Endodermal cell (in vitro differentiated cells): Measurements from ENCODE around the gene NPIPB2. TPM values are rescaled to one million over a fixed set of nuclear protein-coding genes. Genes with fewer than 3 reads are reported as not detected.

Source experiments
- DNase-seq: peaks from one replicate; pipeline ENCODE4 v3.0.0-alpha.2; 2017
- H3K27ac ChIP-seq: 2 replicates; pipeline ENCODE4 v1.5.1; 2013; ENCODE audit warnings: mild to moderate bottlenecking, low read depth, low read length, moderate library complexity
- H3K27me3 ChIP-seq: 2 replicates; pipeline ENCODE4 v1.6.1; 2013; ENCODE audit warnings: mild to moderate bottlenecking, low read length, moderate library complexity; ENCODE audit not compliant: insufficient read depth, control insufficient read depth, poor library complexity, severe bottlenecking
- H3K36me3 ChIP-seq: 2 replicates; pipeline ENCODE4 v1.7.0; 2013; ENCODE audit warnings: mild to moderate bottlenecking, low read length, moderate library complexity; ENCODE audit not compliant: control insufficient read depth, insufficient read depth
- H3K4me1 ChIP-seq: one replicate; pipeline ENCODE4 v1.7.0; 2013; ENCODE audit warnings: low read length; ENCODE audit not compliant: control insufficient read depth, insufficient read depth
- H3K4me3 ChIP-seq: 2 replicates; pipeline ENCODE4 v1.5.1; 2013; ENCODE audit warnings: mild to moderate bottlenecking, low read length, moderate library complexity
- H3K9ac ChIP-seq: 2 replicates; pipeline ENCODE4 v1.6.1; 2013; ENCODE audit warnings: mild to moderate bottlenecking, low read length, moderate library complexity; ENCODE audit not compliant: poor library complexity, severe bottlenecking; ENCODE audit errors: extremely low read depth
- H3K9me3 ChIP-seq: 2 replicates; pipeline ENCODE4 v1.6.1; 2013; ENCODE audit warnings: mild to moderate bottlenecking, low read length, moderate library complexity; ENCODE audit not compliant: control insufficient read depth
- H3K27ac Mint-ChIP-seq: 2 replicates; pipeline ENCODE4 v1.8.0; 2020; ENCODE audit warnings: mixed read lengths
- H3K27me3 Mint-ChIP-seq: 2 replicates; pipeline ENCODE4 v1.8.0; 2021; ENCODE audit warnings: mild to moderate bottlenecking, mixed read lengths; ENCODE audit not compliant: insufficient read depth
- H3K36me3 Mint-ChIP-seq: 2 replicates; pipeline ENCODE4 v1.8.0; 2020; ENCODE audit warnings: low read depth, mixed read lengths
- H3K4me1 Mint-ChIP-seq: 2 replicates; pipeline ENCODE4 v1.8.0; 2020; ENCODE audit warnings: mixed read lengths
- H3K4me3 Mint-ChIP-seq: 2 replicates; pipeline ENCODE4 v1.8.0; 2020; ENCODE audit warnings: mild to moderate bottlenecking, moderate library complexity, mixed read lengths
- H3K9me3 Mint-ChIP-seq: 2 replicates; pipeline ENCODE4 v1.8.0; 2020; ENCODE audit warnings: mild to moderate bottlenecking, mixed read lengths
- WGBS, 2 experiments: methylation state at CpG; one replicate each; pipeline versions ENCODE4 v1.1.5 to v1.1.7; 2013; ENCODE audit warnings: missing lambda C conversion rate in 2 of 2, mixed read lengths in 1 of 2; ENCODE audit not compliant: insufficient coverage in 1 of 2, insufficient read length in 1 of 2; 5-methylcytosine and 5-hydroxymethylcytosine counted together
- total RNA-seq, 2 donors: library from RNA; stranded (reverse); fragmentation: NEBNext Ultra II Directional in 1 of 2; extraction: Animal tissue kit (Norgen Biotek cat#: 25700) in 1 of 2; gene quantifications; 2 replicates in 1 of 2; 3 replicates in 1 of 2; pipeline ENCODE4 v1.2.1, GENCODE V29; 2021
- TF ChIP-seq, protein P1 (sequence below): fragments of 200-600 bp; sonication (generic); conservative IDR thresholded peaks from 2 replicates; pipeline ENCODE4 v1.5.0; 2021; ENCODE audit warnings: antibody characterized with exemption, mild to moderate bottlenecking

NPIPB2 gene
- total RNA-seq, 2 donors from 2014 or later, result 10.2 to 15.0 TPM

DNA sequence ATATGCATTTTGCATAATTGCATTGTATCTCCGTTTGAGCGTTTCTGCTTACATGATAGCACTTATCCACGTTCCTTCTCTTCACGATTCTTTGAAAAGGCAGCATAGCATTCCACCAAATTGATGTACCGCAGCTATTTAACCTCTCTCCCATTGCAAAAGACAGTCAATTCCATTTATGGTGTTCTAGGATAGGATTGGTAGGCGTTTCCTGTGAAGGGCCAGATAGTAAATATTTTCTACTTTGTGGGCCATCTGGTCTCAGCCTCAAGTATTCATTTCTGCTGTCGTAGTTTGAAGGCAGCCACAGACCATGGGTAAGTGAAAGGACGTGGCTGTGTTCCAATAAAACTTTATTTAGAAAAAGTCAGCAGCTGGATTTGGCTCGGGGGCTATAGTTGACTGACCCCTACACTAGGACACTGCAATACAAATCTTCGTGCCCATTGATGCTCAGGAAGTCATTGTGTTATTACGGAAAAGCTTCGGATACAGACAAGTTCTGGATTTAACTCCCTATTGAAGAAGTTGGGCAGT is 44.7 kb upstream of the NPIPB2 start:
- H3K4me1 Mint-ChIP-seq, result peaks cover 5% of the 10 kb centered on the region
- no peak for DNase-seq
- H3K27ac ChIP-seq, result no peak overlapping the region
- no peaks in the 10 kb centered on the region for H3K36me3 Mint-ChIP-seq
- no peak overlapping the region for H3K9ac ChIP-seq
- no peaks in the 10 kb centered on the region for H3K27me3 ChIP-seq
- H3K36me3 ChIP-seq, result no peaks in the 10 kb centered on the region
- TF ChIP-seq, protein P1, sequence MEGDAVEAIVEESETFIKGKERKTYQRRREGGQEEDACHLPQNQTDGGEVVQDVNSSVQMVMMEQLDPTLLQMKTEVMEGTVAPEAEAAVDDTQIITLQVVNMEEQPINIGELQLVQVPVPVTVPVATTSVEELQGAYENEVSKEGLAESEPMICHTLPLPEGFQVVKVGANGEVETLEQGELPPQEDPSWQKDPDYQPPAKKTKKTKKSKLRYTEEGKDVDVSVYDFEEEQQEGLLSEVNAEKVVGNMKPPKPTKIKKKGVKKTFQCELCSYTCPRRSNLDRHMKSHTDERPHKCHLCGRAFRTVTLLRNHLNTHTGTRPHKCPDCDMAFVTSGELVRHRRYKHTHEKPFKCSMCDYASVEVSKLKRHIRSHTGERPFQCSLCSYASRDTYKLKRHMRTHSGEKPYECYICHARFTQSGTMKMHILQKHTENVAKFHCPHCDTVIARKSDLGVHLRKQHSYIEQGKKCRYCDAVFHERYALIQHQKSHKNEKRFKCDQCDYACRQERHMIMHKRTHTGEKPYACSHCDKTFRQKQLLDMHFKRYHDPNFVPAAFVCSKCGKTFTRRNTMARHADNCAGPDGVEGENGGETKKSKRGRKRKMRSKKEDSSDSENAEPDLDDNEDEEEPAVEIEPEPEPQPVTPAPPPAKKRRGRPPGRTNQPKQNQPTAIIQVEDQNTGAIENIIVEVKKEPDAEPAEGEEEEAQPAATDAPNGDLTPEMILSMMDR, result no peak
- no peak overlapping the region for H3K4me3 Mint-ChIP-seq
- no peaks in the 10 kb centered on the region for H3K9me3 ChIP-seq
- 93 to 100% methylated on average over 10 to 12 of the region's 12 CpGs for WGBS, 2 experiments
- H3K27me3 Mint-ChIP-seq, result no peaks in the 10 kb centered on the region
- H3K9me3 Mint-ChIP-seq, result no peaks in the 10 kb centered on the region
- H3K4me1 ChIP-seq, result no peaks in the 10 kb centered on the region
- H3K4me3 ChIP-seq, result no peak overlapping the region
- H3K27ac Mint-ChIP-seq, result no peak overlapping the region

DNA sequence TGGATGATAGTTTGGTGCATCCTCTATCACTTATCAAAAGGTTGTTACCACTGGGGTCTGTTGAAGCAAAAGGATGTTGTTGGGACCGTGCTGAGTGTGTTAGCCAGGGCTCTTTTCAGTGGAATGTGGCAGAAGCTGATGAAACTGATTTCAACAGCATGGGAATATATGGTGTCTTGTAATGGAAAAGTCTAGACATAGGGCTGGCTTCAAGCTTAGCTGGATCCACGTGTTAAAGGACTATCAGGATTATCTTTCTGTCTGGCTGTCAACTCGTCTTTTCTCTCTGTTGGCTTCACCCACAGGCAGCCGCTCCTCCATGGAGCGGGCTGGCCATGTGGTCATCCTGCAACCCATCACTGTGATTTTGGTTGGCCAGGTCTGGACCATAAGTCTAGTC is 43.4 kb upstream of the NPIPB2 start:
- Mint-ChIP-seq H3K4me3 (no peak overlapping the region), H3K27me3 (no peaks in the 10 kb centered on the region), H3K9me3 (no peaks in the 10 kb centered on the region), H3K27ac (no peak overlapping the region), H3K36me3 (no peaks in the 10 kb centered on the region), H3K4me1 (peaks cover 5% of the 10 kb centered on the region)
- 67 to 86% methylated on average over 2 to 5 of the region's 5 CpGs for WGBS, 2 experiments
- Histone ChIP-seq H3K9ac (no peak overlapping the region), H3K9me3 (no peaks in the 10 kb centered on the region), H3K36me3 (no peaks in the 10 kb centered on the region), H3K4me1 (no peaks in the 10 kb centered on the region), H3K27me3 (no peaks in the 10 kb centered on the region), H3K27ac (no peak overlapping the region), H3K4me3 (no peak overlapping the region)
- DNase-seq, result no peak
- TF ChIP-seq, protein P1, result no peak

DNA sequence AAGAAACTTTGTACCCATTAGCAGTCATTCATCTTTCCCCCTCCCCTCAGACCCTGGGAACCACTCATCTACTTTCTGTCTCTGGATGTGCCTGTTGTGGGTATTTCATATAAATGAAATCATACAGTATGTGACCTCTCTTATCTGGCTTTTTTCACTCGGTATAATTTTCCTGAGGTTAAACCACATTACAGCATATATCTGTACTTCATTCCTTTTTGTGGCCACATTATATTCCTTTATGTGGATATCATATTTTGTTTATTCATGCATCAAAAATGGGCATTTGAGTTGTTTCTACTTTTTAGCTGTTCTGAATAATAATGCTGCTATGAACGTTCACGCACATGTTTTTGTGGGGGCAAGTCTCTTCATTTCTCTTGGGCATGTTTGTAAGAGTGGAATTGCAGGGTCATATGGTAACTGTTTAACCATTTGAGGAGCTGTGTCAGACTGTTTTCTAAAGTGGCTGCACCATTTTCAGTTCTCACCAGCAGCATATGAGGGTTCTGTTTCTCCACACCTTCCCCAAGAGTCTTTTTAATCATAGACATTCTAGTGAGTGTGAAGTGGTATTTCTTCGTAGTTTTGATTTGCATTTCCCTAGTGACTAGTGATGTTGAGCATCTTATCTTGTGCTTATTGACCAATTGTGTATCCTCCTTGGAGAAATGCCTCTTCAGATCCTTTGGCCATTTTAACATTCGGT is 38.4 kb upstream of the NPIPB2 start:
- no peak for DNase-seq
- no peak overlapping the region for H3K27ac ChIP-seq
- TF ChIP-seq, protein P1, result no peak
- H3K4me1 ChIP-seq, result no peaks in the 10 kb centered on the region
- H3K27me3 ChIP-seq, result no peaks in the 10 kb centered on the region
- no peak overlapping the region for H3K9ac ChIP-seq
- H3K27me3 Mint-ChIP-seq, result no peaks in the 10 kb centered on the region
- H3K4me3 Mint-ChIP-seq, result no peak overlapping the region
- H3K4me3 ChIP-seq, result no peak overlapping the region
- no peaks in the 10 kb centered on the region for H3K9me3 ChIP-seq
- H3K36me3 ChIP-seq, result no peaks in the 10 kb centered on the region
- 92 to 97% methylated on average over 4 to 5 of the region's 5 CpGs for WGBS, 2 experiments
- no peaks in the 10 kb centered on the region for H3K36me3 Mint-ChIP-seq
- H3K9me3 Mint-ChIP-seq, result no peaks in the 10 kb centered on the region
- no peak overlapping the region for H3K27ac Mint-ChIP-seq
- H3K4me1 Mint-ChIP-seq, result peaks cover 7% of the 10 kb centered on the region
